IPS-NIHi7 (cell line): ENCODE data around the gene SCAPER.
"Not testable (repeated sequence)": the region's sequence is repeated elsewhere in the genome, so short reads cannot be mapped to it uniquely, and the experiment has no call there.

Experiments
- DNase-seq: peaks from one replicate; pipeline ENCODE4 v3.0.0; 2012; ENCODE audit warnings: mixed read lengths; ENCODE audit errors: extremely low spot score

SCAPER gene

DNA sequence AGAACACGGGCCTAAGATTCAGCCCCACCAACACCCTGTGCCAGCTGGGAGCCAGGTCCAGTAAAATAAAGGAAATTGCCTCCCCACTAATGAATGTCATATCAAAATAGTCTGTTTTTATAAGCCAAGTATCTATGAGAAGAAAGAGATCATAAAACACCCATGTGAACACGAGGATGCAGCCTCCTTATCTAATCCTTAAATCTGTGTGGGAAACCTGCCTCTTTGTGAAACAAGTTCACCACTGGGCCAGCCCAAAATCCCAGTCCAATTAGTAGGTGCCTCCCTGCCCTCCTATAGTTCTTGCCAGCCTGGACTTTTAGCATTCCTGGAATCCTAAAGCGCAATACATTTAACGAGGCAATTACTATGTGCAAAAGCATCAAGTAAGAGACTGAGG lies 42.0 kb downstream of the SCAPER start:
- DNase-seq, result no peak

DNA sequence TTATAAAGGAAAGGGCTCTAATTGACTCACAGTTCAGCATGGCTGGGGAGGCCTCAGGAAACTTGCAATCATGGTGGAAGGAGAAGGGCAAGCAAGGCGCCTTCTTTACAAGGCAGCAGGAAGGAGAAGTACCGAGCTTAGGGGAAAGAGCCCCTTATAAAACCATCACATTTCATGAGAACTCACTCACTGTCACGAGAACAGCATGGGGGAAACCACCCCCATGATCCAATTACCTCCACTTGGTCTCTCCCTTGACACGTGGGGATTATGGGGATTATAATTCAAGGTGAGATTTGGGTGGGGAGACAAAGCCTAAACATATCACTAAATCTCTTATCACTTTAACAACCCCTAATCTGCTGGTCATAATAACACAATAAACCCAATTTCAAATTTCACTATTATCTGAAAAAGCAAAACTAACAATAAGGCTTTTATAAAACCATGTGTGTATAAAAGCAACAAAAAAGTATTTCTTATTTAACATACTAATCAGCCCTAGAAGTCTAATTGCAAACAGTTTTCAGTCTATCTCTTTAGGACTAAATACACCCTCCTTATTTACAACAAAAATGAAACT lies 43.2 kb downstream of the SCAPER start:
- DNase-seq, result no peak

DNA sequence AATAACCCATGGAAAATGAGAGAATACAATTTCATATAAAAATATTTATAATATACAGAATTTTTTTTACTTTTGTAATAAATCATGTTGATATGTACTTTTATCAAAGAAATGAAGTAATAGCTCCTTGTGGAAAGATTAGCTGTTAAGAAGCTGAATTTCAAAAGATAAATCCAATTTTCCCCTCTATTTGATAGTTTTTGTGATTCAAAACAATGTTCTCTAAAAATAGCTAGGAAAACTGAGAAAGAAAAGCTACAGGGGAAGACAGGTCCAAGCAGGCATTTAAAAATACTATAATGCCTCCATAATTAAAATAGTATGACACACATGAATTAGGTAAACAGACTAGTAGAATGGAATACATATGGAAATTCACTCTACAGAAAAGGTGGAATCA lies 44.9 kb downstream of the SCAPER start:
- no peak for DNase-seq

DNA sequence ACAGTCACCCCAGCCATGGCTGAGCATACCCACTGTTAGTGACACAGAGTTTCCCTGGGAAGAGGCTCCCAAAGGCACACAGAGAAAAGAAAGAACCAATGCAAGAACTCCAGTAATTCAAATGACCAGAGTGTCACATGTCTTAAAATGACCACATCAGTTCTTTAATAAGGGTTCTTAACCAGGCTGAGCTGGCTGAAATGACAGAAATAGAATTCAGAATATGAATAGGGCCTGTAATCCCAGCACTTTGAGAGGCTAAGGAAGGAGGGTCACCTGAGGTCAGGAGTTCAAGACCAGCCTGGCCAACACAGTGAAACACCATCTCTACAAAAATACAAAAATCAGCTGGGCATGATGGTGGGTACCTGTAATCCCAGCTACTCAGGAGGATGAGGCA lies 54.8 kb downstream of the SCAPER start:
- not testable (repeated sequence) for DNase-seq

DNA sequence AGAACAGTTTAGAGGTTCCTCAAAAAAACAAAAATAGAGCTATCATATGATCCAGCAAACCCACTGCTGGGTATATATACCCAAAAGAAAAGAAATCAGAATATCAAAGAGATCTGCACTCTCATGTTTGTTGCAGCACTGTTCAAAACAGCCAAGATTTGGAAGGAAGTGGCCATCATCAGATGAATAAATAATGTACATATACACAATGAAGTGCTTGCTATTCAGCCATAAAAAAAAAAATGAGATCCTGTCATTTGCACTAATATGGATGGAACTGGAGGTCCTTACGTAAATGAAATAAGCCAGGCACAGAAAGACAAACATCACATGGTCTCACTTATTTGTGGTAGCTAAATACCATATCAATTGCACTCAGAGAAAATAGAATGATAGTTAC lies 58.4 kb downstream of the SCAPER start:
- no peak for DNase-seq

DNA sequence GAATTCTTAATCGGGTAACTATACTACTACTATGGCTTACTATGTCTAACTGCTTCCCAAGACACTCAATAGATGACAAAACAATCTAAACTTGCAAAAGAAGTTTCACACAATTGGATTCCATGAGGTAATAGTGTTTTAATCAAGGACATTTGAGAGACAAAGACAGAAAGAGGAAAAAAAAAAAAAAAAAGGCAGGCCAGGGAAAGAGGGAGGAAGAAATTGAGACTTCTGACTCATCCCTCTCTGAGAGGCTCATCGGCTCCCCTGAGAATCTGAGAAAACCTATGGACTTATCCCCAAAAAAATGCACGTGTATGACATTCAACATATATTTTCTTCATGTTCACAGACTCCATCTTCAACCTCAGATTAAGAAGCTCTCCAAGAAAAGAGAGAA lies 61.0 kb downstream of the SCAPER start:
- DNase-seq, result no peak

DNA sequence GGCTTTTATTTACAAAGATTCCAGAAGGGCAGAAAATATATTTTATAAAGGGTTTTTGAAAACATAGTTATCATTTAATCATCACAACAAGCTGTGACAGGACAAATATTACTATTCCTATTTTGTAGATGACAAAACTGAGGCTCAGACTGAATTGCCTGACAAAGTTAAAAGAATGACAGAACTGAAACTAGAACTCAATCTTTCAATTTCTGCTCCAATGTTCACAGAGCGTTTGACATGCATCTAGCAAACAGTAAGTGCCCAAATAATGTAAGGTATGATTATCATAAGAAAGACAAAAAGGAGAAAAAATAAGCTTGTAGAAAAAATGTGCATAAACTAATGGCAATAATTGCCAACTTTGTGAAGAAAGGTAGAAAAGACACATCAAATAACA lies 61.9 kb downstream of the SCAPER start:
- DNase-seq, result no peak

DNA sequence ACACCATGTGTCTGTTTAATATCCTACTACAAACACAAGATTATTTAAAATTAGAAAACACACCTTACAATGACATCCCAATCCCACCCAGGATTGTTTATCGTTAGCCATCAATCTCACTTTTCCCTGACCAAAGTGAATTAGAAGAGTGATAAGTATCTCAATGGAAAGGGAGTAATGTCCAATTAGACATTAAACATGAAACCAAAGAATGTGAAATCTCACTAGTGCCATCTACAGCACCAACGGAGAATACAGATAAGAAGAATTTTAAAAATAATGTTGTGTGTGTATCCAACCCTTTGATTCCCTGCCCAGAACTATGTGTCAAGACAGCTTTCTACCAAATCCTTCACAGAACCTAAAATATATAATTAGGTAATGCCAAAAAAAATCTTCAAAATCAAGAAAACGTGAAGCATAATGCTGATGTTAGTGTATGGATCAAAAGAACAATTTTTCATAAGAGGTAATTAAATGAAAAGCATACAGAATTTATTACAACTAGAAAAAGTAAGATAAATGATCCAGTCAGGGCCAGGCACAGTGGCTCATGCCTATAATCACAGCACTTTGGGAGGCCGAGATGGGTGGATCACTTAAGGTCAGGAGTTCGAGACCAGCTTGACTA lies 64.2 kb downstream of the SCAPER start:
- DNase-seq, result peak; percentile 16

DNA sequence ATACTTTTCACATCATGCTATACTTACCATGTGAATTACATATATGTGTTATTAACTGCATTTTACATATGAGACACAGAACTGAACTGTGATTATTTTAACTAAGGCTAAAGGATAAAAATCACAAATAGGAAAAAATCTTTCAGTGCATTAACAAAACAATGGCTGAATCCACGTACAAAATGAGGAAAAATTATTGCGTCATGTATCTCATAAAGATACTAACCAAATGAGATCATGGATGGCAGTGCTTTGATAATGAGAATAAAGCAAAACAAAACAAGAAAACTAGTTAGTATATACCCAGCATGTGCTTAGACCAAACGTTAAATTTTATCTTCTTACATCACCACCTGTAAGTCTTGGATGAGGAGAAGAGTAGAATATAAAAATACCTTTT lies 66.0 kb downstream of the SCAPER start:
- no peak for DNase-seq

DNA sequence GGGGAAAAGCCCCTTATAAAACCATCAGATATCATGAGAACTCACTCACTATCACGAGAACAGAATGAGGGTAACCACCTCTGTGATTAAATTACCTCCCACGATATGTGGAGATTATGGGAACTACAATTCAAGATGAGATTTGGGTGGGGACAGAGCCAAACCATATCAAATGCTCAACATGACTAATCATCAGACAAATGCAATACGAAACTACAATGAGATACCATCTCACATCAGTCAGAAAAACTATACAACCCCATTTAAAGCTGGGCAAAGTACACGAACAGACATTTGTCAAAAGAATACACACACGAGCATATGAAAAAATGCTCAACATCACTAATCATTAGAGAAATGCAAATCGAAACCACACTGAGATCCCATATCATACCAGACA lies 67.7 kb downstream of the SCAPER start:
- DNase-seq, result no peak

DNA sequence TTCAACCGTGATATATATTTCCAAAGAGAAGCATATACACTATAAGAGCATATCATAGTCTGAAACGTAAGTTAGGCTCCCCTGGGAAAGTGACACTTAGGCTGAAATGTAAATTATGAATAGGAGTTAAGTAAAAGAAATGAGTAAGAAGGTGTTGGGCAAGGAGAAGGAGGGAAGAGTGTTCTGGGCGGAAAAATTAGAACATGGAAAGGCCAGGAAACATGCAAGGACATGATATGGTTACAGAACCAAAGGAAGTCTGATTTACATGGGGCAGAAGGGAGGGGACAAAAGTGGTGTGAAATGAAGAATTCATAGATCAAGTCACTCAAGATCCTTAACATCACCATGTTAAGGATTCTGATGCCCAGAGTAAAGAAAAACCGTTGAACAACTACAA lies 75.2 kb downstream of the SCAPER start:
- no peak for DNase-seq

DNA sequence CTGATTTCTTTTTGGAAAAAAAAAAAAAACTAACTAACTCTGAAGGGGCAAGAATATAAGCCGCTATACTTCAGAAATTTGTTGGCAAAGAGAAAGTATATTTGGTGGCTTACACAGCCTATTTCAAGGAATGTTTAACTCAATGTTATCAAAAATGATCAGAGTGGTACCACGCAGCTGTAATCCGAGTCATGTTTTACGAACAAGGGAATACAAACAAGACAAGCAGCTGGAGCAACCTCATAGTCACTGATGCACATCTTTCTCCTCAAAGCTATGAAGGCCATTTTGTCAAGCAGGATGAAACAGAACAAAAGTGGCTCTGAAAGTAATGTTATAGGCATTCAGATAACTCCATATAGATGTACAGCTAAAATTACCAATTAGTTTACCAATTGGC lies 81.2 kb downstream of the SCAPER start:
- DNase-seq, result no peak

DNA sequence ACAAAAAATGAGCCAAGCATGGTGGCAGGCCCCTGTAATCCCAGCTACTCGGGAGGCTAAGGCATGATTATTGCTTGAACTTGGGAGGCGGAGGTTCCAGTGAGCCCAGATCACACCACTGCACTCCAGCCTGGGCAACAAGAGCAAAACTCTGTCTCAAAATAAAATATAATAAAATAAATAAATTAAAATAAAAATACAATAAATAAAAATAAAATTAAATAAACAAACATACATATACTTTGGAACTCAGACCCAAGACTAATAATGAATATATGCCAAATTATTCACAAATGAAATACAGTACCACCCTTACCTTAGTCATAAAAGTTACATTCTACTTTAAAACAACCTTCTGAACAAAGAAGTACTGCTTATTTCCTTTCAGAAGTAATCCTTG lies 81.8 kb downstream of the SCAPER start:
- DNase-seq, result no peak

DNA sequence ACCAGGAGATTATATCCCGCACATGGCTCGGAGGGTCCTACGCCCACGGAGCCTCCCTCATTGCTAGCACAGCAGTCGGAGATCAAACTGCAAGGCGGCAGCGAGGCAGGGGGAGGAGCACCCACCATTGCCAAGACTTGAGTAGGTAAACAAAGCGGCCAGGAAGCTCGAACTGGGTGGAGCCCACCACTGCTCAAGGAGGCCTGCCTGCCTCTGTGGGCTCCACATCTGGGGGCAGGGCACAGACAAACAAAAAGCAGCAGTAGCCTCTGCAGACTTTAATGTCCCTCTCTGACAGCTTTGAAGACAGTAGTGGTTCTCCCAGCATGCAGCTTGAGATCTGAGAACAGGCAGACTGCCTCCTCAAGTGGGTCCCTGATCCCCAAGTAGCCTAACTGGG lies 86.2 kb downstream of the SCAPER start:
- not testable (repeated sequence) for DNase-seq

DNA sequence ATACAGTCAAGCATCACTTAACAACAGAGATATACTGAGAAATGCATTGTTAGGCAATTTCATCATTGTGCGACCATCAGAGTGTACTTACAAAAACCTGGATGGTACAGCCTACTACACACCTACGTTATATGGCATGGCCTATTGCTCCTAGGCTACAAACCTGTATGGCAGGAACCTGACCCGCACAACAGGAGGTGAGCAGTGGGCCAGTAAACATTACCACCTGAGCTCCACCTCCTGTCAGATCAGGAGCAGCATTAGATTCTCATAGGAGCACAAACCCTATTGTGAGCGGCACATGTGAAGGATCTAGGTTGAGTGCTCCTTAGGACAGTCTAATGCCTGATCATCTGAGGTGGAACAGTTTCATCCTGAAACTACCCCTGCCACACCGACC lies 89.7 kb downstream of the SCAPER start:
- DNase-seq, result no peak

DNA sequence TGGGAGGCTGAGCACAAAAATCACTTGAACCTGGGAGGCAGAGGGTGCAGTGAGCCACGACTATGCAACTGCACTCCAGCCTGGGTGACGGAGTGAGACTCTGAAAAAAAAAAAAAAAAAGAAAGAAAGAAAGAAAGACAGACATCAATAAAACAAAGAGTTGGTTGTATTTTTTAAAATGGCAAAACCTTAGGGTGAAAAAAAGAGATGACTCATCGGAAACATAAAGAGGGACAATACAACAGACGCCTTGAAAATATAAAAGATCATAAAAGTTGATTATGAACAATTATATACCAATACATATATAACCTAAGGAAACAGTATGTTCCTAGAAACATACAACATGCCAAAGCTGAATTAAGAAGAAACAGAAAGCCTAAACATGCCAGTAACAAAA lies 92.8 kb downstream of the SCAPER start:
- DNase-seq, result no peak

DNA sequence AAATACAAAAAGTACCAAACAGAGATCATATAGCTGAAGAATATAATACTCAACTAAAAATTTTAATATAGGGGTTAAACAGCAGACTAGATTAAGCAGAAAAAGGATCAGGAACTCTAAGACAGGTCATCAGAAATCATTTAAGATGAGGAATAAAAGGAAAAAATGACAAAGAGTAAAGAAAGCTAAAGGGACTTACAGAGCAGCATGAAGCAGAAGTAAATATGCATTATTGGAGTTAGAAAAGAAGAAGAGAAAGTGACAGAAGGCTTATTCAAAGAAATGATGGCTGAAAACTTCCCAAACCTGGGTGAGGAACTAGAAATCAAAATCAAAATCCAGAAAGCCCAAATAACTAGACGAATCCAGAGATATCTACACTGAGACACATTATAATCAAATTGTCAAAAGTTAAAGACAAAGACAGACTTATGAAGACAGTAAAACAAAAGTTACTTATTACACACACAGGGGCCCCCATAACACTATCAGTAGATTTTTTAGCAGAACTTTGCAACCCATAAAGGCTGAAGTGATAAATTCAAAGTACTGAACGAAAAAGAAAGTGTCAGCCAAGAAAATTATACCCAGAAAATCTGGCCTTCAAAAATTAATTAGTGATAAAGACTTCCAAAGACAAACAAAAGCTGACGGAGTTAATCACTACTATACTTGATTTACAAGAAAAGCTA lies 95.6 kb downstream of the SCAPER start:
- DNase-seq, result no peak

DNA sequence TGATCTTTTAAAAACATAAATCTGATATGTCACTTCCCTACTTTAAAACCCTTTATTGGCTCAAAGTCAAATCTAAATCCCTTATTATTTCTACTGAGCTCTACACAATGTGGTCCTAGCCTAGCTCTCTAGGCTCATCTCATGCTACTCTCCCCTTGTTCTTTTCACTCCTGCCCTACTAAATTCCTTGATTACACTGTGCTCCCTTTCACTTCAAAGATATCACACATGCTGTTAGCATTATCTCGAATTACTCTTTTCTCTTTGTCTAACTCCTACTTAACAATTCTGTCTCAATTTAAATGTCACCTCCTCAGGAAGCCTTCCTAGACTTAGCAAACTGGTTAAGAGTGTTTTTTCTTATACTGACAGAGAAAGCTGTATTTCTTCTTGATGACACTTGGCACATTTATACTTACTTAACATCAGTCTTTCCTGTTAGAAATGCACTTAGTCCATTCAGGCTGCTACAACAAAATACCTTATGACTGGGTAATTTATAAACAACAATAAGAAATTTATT lies 102.0 kb downstream of the SCAPER start:
- no peak for DNase-seq

DNA sequence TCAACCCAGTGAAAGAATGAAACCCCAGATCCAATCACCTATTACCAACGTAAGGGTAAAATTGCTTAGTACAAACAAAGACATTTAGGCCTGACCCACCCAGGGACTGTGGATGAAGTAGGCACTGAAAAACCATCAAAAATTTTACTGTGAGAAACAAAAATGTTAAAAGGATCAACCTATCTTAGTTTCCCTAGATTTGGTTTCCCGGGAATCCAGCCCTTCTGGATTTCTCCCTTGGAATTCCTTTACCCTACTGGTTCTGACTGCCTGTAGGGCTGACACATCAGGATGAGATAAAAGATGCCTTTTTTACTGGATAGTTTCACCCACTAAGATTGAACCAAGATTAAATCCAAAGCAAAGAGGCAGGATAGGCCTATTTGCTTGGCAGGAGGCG lies 102.7 kb downstream of the SCAPER start:
- DNase-seq, result no peak

DNA sequence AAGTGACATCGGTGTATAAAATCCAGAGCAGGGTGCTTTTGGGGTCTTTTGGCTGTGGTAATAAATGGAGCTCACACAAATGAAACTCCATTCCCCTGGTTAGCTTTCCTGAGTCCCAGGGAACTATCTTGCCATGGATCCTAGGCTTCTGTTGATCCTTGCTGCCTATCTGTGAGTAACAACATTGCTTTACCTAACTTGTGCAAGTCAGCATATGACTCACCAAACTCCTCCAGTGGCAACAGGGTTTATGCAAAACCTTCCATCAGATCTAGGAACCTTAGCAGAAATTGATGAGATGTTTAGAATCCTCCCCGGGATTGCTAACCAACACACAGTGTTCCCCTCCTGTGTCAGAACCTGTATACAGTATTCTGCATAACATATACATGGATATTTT lies 105.4 kb downstream of the SCAPER start:
- peak; percentile 15 for DNase-seq

DNA sequence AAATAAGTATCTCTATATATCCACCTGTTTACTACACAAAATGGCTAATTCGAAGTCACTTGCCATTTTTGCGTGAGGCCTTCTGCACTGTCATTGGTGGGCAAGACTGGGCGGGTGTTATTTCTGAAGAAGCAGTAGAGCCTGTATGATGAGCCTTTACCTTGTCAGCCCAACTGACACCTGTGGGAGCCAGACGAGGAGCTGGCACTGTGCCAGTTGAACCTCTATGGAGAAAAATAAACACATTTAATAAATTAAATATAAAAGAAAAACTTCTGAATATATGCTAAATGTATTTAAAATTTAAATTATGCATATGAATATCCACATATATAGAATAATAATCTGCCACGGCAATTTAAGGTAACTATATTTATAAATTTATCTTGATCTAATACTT lies 109.9 kb downstream of the SCAPER start:
- no peak for DNase-seq

DNA sequence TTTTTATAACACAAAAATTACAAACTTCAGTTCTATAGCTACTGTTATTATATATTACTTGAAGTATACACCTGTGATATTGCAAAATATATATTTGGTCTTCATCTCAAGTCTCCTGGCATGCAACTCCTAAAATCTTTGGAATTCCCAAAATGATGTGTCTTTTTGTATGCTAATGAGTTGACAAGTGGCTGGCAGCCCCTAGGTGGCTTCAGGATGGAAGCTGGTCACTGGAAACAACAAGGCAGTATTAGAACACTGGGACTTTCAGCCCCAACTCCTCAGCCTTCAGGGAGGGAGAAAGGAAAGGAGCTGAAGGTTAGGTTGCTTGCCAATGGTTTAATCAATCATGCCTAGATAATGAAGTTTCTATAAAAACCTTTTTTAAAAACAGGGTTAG lies 112.0 kb downstream of the SCAPER start:
- DNase-seq, result peak; percentile 14

DNA sequence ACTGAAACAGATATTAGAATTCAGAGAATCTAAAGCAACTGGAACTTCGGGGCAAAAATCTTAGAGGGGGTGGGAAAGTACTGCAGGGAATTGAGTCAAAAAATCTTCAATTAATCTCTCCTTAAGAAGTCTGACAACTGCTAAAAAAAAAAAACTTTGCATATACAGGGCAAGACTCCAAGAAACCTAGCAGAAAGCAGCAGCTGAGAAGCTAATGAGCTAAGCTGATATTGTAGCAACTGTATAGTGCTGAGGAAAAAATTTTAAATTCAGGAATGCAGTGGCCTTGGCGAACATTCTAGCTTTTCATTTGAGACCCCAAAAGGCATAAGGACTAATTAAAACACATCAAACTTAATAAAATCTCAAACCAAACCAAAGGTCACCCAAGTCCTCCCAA lies 113.6 kb downstream of the SCAPER start:
- DNase-seq, result no peak
